Measurements from ENCODE around the gene LRRK2. TPM values are rescaled to one million over a fixed set of nuclear protein-coding genes. Genes with fewer than 3 reads are reported as not detected.

The LRRK2 gene
- total and polyA plus RNA-seq, 4 donors: 1.5 to 11.5 (median 4.9) TPM

GRCh38 chr12:40207551-40207950 is 17.2 kb upstream of the LRRK2 start:
- no peak overlapping the region for H3K27ac ChIP-seq (ENCODE audit: low read depth in 1 of 2, low read length in 2 of 2)

More at GRCh38 chr12:40207551-40207950, 17.2 kb upstream of the LRRK2 start:
- 95% methylated on average over 2 of the region's 2 CpGs for WGBS
- Histone ChIP-seq H3K9ac (ENCODE audit: low read depth in 1 of 2, low read length in 2 of 2) (no peak overlapping the region), H3K9me3 (ENCODE audit: control insufficient read depth in 4 of 4, low read length in 3 of 4) (no peaks in the 10 kb centered on the region), H3K4me3 (ENCODE audit: low read depth in 1 of 3, low read length in 3 of 3) (no peak overlapping the region), H3K4me1 (ENCODE audit: control insufficient read depth in 4 of 4, insufficient read depth in 4 of 4, low read length in 3 of 4) (no peaks in the 10 kb centered on the region), H3K36me3 (ENCODE audit: control insufficient read depth in 4 of 4, insufficient read depth in 3 of 4, low read depth in 1 of 4, low read length in 3 of 4) (no peaks in the 10 kb centered on the region), H3K27me3 (ENCODE audit: control insufficient read depth in 4 of 4, insufficient read depth in 4 of 4, low read length in 3 of 4) (no peaks in the 10 kb centered on the region)
- no peak for TF ChIP-seq RXRA (IDR thresholded peaks at IDR 0.05)
- TF ChIP-seq YY1 (IDR thresholded peaks at IDR 0.05): no peak
- TF ChIP-seq SP1 (IDR thresholded peaks at IDR 0.05): no peak
- TF ChIP-seq CTCF (IDR thresholded peaks at IDR 0.05; ENCODE audit: low read depth, low read length, missing input control): no peak
- TF ChIP-seq REST (IDR thresholded peaks at IDR 0.05): no peak
- TF ChIP-seq FOXA1 (IDR thresholded peaks at IDR 0.05): no peak
- no peak for TF ChIP-seq NR2F2 (IDR thresholded peaks at IDR 0.05)
- no peak for TF ChIP-seq EGR1 (IDR thresholded peaks at IDR 0.05; ENCODE audit: low read depth in 2 of 2)
- no peak for TF ChIP-seq HNF4G (IDR thresholded peaks at IDR 0.05)
- TF ChIP-seq JUND (IDR thresholded peaks at IDR 0.05): no peak
- no peak for TF ChIP-seq FOXA2 (IDR thresholded peaks at IDR 0.05)
- no peak for TF ChIP-seq TAF1 (conservative IDR thresholded peaks at IDR 0.05)
- no peak for TF ChIP-seq GABPA (IDR thresholded peaks at IDR 0.05 in 1 of 2, conservative IDR thresholded peaks at IDR 0.05 in 1 of 2)
- TF ChIP-seq MAX (IDR thresholded peaks at IDR 0.05): no peak
- TF ChIP-seq HNF4A (conservative IDR thresholded peaks at IDR 0.05): no peak
- TF ChIP-seq RAD21 (IDR thresholded peaks at IDR 0.05): no peak
- no peak for DNase-seq (ENCODE audit: low spot score)

Data from liver (tissue), 9 donors.